ENCODE data around the gene VPS26C. TPM values are rescaled to one million over a fixed set of nuclear protein-coding genes. Genes with fewer than 3 reads are reported as not detected.

The VPS26C gene
- total RNA-seq, 1 donor from 2014 or later = 72.6 TPM

DNA sequence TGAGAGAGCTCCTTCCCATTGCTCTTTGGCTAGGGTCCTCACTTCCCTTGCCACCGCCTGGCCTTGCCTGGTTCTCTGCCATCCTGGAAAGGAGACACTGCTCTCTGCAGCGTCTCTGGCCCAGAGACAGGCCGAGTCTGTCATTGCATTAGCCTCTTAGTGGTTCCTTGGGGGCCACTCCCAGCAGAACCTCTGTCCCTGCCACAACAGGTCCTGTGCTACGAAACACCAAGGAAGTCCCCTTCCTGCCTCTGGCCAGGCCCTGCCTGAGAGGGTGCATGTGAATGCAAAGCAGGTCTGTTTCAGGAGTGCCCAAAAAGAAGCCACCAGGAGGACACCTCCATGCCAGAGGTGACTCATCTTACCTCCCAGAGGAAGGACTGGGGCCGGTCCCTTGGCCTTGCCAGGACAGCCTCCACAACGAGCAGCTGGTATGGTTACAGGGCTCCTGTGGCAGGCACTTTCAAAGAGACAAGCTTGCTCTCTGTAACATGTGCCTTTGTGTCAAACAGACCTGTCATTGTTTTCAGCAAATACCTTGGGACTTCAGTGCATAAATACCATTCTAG, 59.6 kb downstream of the VPS26C start:
- intact Hi-C loops (cut with micrococcal nuclease) = no loop called here

DNA sequence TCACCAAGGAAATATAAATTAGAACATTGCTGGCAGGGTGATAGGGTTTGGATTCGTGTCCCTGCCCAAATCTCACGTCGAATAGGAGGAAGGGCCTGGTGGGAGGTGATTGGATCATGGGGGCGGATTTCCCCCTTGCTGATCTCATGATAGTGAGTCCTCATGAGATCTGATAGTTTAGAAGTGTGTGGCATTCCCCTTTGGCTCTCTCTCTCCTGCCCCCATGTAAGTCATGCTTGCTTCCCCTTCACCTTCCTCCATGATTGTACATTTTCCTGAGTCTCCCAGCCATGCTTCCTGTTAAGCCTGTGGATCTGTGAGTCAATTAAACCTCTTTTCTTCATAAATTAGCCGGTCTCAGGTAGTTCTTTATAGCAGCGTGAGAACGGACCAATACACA, 60.6 kb downstream of the VPS26C start:
- intact Hi-C loops (cut with micrococcal nuclease) = no loop called here

DNA sequence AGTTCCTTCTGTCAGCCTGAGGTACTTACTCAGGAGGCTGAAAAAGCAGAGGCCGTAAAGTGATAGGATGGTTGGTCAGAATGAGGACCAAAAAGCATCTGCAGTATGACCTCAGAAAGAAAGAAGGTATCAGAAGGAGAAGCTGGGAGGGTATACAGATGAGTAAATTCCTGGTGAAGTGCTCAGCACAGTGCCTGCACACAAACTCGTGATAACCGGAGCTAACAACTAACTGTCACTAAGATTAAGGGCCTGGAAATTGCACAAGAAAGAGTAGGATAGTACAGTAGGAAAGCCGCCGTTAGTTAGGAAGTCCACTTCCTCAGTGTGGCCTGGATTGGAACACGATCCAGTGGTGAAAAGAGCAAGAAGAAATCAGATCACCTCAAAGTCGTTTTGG, 62.6 kb downstream of the VPS26C start:
- intact Hi-C loops (cut with micrococcal nuclease) = no loop called here

DNA sequence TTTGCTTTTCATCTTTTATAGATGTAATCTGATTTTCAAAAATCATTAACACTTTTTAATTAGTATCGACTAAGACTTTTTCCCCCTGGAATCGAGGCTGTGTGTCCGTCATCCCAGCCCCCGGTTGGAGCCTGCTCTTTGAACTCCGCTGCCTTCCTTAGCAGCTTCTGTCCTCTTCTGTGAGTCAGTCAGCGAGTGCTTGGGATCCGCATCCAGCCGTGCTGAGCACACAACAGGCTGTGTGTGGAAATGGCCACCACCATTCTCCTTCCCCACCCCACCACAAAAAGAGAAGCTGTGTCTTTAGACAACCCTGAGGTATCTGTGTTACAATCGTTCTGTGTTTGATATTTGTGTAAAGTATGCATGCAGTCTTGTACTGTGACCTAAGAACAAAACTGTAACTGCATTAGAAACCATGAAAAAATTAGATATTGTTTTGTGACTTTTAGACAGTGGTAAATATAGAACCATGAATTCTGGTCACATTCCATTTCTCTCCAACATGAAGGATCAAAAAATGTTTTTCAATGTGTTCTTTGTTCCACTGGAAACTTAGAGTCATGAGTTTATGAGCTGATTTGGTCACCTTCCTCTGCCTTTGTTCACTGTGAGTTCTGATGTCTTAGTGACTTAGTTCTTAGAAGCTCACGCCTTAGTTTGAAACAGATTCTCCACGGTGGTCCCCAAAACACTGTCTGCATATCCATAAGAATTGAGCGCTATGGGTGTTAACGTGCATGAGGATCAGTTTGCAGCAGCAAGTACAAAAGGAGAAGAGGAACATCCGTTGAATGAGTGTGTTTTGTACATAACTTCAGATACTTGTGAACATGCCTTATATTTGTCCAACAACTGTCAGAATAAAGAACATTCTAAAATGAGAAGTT, 64.7 kb downstream of the VPS26C start:
- intact Hi-C loops (cut with micrococcal nuclease) = no loop called here

DNA sequence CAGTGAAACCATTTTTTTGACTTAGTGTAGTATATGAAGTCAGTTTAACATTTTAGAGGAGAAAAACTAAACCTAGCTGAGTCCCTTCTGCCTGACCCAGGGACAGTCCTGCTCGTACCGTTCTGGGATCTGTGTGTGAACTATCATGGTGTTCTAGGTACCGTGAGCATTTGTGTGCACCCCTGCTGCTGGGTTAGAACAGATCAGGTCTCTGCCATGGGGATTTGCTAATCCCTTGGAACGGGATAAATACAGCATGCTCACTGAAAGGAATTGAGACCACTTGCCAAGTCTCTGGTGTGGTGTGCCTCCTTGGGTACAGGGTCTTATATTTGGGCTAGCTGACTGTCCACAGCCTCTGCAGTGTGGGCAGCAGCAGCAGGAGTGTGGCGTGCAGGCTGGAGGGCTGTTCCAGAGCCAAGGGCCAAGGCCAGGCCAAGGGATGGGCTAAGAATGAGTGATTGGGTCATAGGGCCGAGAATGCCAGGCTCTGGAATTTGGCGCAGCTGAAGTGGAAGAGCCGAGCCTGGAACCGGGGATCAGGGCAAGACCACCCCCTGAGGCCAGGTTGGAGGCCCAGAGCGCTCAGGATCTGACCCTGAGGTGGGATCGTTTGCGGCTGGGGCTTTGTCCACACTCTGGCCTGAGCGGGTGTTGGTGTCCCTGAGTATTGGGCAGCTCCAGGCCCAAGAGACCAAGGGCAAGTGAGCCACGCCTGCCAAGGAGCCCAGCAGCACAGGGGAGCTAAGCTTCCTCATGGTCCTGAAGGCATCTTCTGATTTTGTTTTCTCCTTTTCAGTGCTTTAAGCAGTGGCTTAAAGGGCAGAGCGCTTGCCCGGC, 66.3 kb downstream of the VPS26C start:
- intact Hi-C loops (cut with micrococcal nuclease) = no loop called here

DNA sequence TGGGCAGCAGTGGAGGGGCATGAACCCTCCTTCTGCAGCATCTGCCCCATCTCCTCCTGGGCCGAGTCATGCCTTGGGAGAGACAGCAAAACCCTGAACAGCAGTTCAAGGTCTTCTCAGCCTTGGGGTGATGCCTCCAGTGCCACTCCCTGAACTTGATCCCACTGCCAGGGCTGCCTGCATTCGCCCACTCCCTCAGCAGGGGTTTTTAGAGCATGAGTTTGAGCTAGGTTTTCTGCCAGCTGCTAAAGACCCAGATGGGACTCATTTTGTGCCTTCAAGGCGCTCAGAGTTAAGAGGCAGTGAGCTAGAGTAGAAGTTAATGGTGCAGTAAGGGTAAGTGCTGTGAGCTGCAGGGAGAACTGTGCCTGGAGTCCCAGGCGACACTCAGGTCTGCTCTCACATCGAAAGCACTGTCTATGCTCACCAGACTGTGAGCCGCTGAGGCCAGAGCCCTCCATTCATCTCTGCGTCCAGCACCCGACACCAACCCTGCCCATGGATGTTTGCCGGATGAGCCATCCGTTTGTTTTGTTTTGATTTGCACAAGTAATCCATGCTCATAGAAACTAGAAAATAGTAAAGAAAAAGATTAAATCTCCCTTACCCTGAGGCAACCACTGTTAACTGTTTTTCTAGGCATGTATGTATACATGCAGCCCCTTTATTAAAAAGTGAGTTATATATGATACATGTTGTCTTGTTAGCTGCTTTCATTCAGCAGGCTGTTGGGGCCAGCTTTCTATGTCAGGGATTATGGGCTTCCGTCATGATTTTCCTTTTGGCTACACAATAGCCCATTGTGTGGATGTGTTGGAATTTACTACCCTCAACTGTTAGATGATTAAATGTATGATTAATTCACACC, 67.8 kb downstream of the VPS26C start:
- intact Hi-C loops (cut with micrococcal nuclease) = no loop called here

DNA sequence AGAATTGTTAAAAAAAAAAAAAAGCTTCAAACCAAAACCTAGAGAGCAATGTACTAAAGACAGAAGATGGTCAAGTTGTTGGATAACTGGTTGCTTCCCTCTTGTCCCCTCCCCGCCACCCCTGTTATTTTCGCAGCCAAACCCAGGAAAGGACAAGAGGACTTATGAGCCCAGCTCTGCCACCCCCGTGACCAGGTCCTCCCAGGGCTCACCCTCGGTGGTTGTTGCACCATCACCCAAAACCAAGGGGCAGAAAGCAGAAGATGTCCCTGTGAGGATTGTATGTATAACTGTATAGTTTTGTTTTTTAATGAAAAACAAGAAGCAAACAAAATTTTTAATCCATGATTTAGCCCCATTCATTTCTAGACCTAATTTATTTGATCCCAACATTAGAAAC, 69.4 kb downstream of the VPS26C start:
- intact Hi-C loops (cut with micrococcal nuclease) = no loop called here

DNA sequence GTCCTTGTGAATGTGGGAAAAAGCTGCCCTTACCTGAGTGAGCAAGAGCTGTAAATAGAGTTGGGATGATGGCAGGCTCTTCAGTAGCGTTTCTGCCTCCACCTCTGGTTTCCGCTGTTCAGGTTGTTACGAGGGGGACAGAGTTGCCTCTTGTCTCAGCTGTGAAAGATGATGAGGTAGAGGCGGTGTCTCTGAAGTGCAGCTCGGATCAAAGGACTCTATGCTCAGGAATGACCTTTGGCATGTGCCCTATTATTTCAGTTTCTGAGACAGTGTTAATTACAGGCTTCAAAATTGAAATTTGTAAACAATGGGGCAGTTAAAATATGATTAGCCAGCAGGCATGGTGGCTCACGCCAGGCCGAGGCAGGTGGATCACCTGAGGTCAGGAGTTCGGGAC, 70.3 kb downstream of the VPS26C start:
- intact Hi-C loops (cut with micrococcal nuclease) = no loop called here

DNA sequence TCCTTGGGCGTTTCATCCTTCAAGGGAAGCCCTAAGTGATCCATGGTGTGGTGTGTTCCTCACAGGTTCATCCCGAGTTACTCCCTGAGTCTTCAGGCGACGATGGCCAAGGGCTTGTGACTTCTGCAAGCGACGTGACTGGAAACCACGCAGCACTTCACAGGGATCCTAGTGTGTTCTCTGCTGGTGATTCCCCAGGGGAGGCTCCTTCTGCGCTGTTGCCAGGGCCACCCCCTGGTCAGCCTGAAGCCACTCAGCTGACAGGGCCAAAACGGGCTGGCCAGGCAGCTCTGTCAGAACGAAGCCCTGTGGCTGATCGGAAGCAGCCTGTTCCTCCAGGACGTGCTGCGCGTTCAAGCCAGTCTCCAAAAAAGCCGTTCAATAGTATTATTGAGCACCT, 71.5 kb downstream of the VPS26C start:
- intact Hi-C loops (cut with micrococcal nuclease) = no loop called here

DNA sequence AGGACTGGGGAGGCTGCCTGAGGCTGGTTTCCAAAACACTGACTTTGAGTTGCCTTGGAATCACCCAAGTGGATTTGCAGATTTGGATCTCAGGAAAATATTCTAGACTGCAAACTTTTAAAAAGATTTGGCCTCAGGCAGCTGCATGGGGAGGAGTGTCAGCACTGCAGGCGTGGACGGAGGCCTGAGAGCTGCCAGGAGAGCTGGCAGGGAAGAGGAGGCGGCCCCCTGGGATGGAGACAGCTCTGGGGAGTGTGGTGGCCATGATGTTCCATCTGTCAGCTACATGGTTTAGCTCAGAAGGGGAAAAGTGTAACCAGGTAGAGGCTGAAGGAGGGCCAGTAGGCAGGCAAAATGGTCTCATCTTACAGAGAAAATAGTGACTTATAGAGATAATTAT, 72.1 kb downstream of the VPS26C start:
- intact Hi-C loops (cut with micrococcal nuclease) = no loop called here

DNA sequence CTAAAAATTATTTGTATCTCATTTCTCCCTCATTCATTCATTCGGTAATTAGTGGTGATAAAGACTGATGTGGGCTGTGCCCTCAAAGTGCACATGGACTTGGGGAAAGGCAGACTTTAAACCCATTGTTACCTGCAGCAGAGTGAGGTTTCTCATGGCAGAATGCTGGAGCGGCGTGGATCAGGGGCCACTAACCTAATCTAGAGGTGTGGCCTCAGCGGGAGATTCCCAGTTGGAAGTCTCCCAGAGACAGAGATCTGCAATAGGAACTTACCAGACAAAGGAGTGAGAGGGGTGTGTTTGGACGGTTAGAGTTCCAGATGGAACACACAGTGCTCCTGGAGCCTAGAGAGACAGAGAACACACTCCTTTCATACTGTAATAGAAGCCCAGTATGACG, 73.5 kb downstream of the VPS26C start:
- intact Hi-C loops (cut with micrococcal nuclease) = no loop called here

DNA sequence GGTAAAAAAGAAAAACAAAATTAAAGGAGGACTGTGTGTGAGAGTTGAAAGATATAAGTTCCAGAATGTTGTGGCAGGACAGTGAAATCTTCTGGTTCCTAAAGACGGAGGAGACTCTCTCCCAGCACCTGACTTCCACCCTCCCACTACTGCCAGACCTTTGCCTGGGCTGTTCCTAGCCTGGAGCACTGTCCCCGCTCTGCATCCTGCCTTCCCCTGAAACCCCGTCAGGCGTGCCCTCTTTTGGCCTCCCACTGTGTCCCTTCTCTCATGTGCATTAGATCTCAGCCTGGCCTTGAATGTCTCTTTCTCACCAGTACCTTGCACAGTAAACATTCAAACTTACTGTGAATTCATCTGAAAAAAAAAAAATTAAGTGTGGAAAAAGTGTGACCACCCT, 74.1 kb downstream of the VPS26C start:
- intact Hi-C loops (cut with micrococcal nuclease) = no loop called here

DNA sequence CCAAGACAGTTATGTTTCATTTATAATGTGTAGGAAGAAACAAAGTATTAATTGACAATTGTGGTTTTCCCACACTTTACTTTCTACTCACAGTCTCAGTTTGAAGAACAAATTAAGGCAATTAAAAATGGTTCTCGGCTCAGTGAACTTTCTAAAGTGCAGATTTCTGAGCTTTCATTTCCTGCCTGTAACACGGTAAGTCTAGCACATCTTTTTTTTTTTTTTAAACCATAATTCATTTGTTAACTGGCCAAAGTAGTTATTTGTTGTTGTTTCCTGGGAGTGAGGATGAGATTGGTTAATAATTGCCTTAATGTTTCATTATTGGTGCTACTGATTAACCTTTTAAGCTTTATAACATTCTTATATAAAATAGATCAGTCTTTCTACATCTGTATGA, 75.1 kb downstream of the VPS26C start:
- intact Hi-C loops (cut with micrococcal nuclease) = no loop called here

DNA sequence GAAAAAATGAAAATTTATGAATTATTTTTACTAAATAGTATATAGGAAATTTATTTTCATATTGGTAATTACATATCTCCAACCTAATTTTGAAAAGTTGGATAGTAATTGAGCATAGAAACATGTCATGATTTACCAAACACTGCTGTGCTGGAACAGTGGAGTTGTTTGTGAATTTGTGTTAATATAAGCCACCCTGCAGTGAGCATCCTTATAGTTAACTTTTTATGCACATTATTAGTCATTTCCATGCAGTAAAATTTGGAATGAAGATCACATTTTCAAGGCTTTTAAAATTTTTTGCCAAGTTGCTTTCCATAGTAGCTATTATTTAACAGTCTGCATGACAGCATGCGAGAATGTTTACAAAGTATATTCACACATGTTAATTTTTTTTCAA, 78.3 kb downstream of the VPS26C start:
- intact Hi-C loops (cut with micrococcal nuclease) = no loop called here

DNA sequence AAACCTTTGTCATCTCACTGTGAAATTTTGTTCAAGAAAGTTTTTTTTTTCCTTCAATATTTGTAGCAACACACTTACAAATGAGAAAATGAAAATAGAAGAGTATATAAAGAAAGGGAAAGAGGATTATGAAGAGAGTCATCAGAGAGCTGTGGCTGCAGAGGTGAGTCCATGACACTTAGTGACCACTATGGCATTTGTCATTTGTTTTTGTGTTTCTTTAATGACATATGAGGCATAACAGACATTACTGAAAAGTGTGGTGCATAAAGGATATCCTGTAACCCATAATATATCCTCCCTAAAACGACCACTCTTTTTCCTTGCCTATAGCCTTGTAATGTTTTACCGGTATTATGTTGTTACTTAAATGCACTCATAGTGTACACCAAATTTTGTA, 80.2 kb downstream of the VPS26C start:
- intact Hi-C loops (cut with micrococcal nuclease) = no loop called here

DNA sequence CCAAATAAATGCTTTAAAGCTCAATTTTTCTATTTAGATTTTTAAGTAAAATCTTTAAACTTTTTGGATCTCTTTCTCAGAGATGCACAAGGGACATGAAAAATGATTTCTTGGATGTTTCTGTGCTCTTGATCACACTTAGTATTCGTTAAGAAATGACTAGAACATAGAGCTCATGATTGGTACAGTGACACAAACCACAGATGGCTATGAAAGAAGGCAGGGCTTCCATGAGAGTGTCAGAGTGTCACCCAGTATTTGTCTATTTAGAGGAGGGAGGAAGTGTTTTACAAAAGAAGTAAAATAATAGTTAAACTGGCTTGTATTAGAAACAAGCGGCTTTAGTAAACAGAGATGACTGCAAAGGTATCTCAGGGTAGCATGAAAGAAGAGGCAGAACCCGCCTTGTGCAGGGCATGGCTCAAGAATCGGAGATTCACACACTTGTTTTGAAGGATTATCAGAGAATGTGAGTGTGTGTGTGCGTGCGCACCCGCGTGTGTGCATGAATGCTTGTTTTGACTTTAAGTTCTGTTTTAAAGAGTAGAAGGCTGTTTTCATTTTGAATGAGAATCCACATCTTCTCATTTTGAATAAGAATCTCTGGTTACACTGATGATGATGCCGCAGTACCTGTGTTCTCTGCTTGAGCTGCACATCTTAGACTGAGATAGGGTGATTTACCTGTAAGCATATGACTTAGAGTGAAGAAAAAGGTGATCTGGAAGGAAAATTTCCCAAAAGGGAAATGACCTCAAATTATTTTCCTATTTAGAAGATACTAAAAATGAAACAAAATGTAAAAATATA, 82.1 kb downstream of the VPS26C start:
- intact Hi-C loops (cut with micrococcal nuclease) = no loop called here

DNA sequence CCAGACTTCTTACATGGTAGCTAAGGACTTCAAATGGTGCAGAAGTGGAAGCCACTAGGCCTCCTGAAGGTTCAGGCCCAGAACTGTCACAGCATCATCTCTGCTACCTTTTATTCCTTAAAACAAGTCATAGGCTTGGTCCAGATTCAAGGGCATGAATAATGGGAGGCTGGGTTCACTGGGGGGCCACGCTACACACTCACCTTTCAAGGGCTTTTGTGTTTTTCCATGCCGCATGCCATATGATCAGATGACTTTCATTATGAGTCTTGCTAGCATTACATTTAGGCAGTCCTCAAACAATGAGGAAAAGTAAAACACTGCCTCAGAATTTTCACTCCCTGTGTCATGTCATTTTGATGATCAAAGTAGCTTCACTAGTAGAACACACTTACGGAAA, 83.4 kb downstream of the VPS26C start:
- intact Hi-C loops (cut with micrococcal nuclease) = no loop called here

DNA sequence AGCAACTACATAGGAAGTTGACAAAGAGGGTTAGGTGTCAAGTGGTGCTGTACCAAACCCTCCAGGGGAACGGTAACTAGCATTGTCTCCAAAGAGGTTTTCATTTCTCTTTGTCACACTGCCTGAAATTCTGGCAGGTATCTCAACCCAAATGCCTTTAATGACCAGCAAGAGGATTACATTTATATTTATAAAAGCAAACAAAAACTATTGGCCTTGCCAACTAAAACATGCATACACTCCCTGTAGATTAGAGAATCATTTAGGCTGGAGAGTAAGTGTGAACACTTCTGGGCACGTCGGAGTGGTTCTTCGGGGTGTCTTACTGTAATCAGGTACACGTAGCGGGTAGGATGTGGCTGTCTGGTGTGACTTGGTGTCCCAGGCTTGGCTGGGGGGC, 84.9 kb downstream of the VPS26C start:
- intact Hi-C loops (cut with micrococcal nuclease) = no loop called here

DNA sequence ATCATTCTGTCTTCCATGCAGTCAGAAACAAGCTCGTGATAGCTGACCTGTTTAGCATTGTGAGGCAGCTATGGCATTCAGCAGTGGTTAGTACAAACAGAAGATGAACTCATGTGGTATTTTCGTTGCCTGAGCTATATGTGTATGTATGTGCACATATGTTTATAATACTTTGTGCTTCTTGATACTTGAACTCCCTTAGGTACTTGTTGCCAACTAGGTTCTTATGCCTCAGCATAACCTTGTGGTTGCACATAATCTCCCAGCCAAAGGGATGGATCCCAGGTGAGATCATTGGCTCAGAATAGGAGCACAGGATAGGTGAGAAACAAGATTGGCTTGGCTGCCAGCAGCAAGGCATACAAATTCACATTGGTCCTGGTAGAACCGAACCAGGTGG, 86.1 kb downstream of the VPS26C start:
- intact Hi-C loops (cut with micrococcal nuclease) = no loop called here

DNA sequence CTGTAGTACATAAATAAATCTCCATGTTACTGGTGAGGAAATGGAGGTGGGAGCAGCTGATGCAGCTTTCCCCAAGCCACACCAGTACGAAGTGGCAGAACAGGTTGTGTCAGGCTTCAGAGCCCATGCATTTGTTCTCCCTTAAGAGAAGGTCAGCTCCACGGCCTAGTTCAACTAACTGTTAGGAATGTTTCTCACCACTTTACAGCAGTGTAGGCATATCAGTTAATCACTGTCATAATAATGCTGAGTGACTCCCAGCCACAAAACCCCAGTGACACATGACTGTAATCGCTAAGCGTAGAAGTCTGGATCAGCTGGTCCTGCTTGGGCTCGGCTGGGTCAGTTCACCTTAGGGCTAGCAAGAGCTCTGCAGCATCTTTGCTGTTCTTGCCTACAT, 90.4 kb downstream of the VPS26C start:
- intact Hi-C loops (cut with micrococcal nuclease) = no loop called here

All from T-helper 2 cell treated with Interferon-gamma antibody and Interleukin-4, amounts not matched to agents 100 ng/mL and 5 ng/mL, for 36 hours (primary cell).